GM12874 (cell line): ENCODE results near the gene DOHH.

Experiments used
- CTCF ChIP-seq: IDR thresholded peaks from 2 replicates; pipeline ENCODE4 v1.5.1; 2011; ENCODE audit warnings: low read depth, mild to moderate bottlenecking, control low read depth, low read length, moderate library complexity; ENCODE audit not compliant: insufficient read depth

Gene DOHH

GRCh38 chr19:3444695-3445234 lies 55.7 kb downstream of the DOHH start:
- no peak for TF ChIP-seq CTCF

GRCh38 chr19:3443840-3444694 lies 56.4 kb downstream of the DOHH start:
- TF ChIP-seq CTCF, result no peak

GRCh38 chr19:3442487-3443071 lies 57.9 kb downstream of the DOHH start:
- TF ChIP-seq CTCF, result no peak

GRCh38 chr19:3441986-3442329 lies 58.5 kb downstream of the DOHH start:
- TF ChIP-seq CTCF, result no peak

- TF ChIP-seq CTCF, result no peak
Measured at GRCh38 chr19:3441089-3441985, 59.1 kb downstream of the DOHH start.
